Mesendoderm (in vitro differentiated cells): ENCODE results near the gene GGCT.

Experiments used
- DNase-seq: peaks from one replicate; pipeline ENCODE4 v3.0.0; 2013
- H2AK5ac ChIP-seq: 2 replicates; pipeline ENCODE4 v1.6.1; 2013; ENCODE audit warnings: low read length, inconsistent platforms
- H2BK120ac ChIP-seq: 2 replicates; pipeline ENCODE4 v1.6.1; 2013; ENCODE audit warnings: low read depth, mild to moderate bottlenecking, low read length, moderate library complexity, mixed read lengths
- H2BK15ac ChIP-seq: replicated peaks from 2 replicates; pipeline ENCODE4 v1.6.1; 2013; ENCODE audit warnings: low read depth, mild to moderate bottlenecking, moderate library complexity
- H2BK5ac ChIP-seq: 2 replicates; pipeline ENCODE4 v1.6.1; 2013; ENCODE audit warnings: low read length, inconsistent platforms
- H3K18ac ChIP-seq: 2 replicates; pipeline ENCODE4 v1.6.1; 2013; ENCODE audit warnings: mild to moderate bottlenecking, low read length, mixed read lengths
- H3K23ac ChIP-seq: one replicate; pipeline ENCODE4 v1.6.1; 2013; ENCODE audit warnings: low read length
- H3K27ac ChIP-seq: 2 replicates; pipeline ENCODE4 v1.5.1; 2013; ENCODE audit warnings: low read depth, mild to moderate bottlenecking, inconsistent platforms, low read length, moderate library complexity
- H3K27me3 ChIP-seq: 2 replicates; pipeline ENCODE4 v1.6.1; 2013; ENCODE audit warnings: low read length, control low read depth, mild to moderate bottlenecking, inconsistent platforms; ENCODE audit not compliant: insufficient read depth, poor library complexity
- H3K36me3 ChIP-seq: 2 replicates; pipeline ENCODE4 v1.6.1; 2013; ENCODE audit warnings: low read length, inconsistent platforms; ENCODE audit not compliant: control insufficient read depth, insufficient read depth
- H3K4ac ChIP-seq: one replicate; pipeline ENCODE4 v1.6.1; 2013; ENCODE audit warnings: low read depth, mild to moderate bottlenecking, low read length, moderate library complexity
- H3K4me1 ChIP-seq: 2 replicates; pipeline ENCODE4 v1.6.1; 2013; ENCODE audit warnings: low read depth, low read length, inconsistent platforms; ENCODE audit not compliant: control insufficient read depth
- H3K4me2 ChIP-seq: 2 replicates; pipeline ENCODE4 v1.6.1; 2013; ENCODE audit warnings: low read length
- H3K4me3 ChIP-seq: 2 replicates; pipeline ENCODE4 v1.5.1; 2013; ENCODE audit warnings: mild to moderate bottlenecking, low read length
- H3K56ac ChIP-seq: one replicate; pipeline ENCODE4 v1.6.1; 2013; ENCODE audit warnings: low read length
- H3K79me1 ChIP-seq: 2 replicates; pipeline ENCODE4 v1.6.1; 2013; ENCODE audit warnings: low read length, inconsistent platforms
- H3K79me2 ChIP-seq: 2 replicates; pipeline ENCODE4 v1.6.1; 2013; ENCODE audit warnings: mild to moderate bottlenecking, low read length; ENCODE audit not compliant: control insufficient read depth, insufficient read depth
- H3K9ac ChIP-seq: 2 replicates; pipeline ENCODE4 v1.6.1; 2013; ENCODE audit warnings: low read length, inconsistent platforms
- H4K5ac ChIP-seq: one replicate; pipeline ENCODE4 v1.6.1; 2013; ENCODE audit warnings: low read length
- H4K8ac ChIP-seq: one replicate; pipeline ENCODE4 v1.6.1; 2013; ENCODE audit warnings: low read depth, mild to moderate bottlenecking, control low read depth, low read length, moderate library complexity
- WGBS: extraction: QIAGEN DNeasy Blood & Tissue Kit; methylation state at CpG from one replicate; pipeline ENCODE4 v1.1.7; 2013; ENCODE audit warnings: low lambda C conversion rate, missing lambda C conversion rate; ENCODE audit not compliant: insufficient coverage; ENCODE audit errors: extremely low coverage; 5-methylcytosine and 5-hydroxymethylcytosine counted together

GGCT gene

DNA sequence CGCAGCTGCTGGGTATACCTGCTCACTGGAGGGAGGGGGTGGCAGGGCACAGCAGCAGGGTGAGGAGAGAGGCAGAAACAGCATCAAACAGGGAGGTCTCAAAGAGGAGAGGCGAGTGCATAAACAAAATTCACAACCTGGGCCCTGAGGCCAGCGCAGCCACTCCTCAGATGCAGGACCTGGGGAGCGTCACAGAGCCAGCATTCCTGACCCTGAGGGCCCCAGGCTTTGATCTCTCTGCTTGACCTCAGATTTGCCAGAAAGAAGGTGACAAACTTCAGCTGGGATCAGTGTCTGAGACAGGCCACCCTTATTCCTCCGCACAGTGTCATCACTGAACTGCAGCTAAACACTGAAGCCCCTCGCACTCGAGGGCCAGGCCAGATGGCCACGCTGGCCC is 51.6 kb downstream of the GGCT start:
- H3K4me1 ChIP-seq: no peaks in the 10 kb centered on the region
- H4K5ac ChIP-seq: no peak overlapping the region
- no peak overlapping the region for H3K23ac ChIP-seq
- no CpG with 5 or more reads among the region's 8 CpGs for WGBS
- no peak overlapping the region for H2AK5ac ChIP-seq
- no peak overlapping the region for H2BK15ac ChIP-seq
- H3K36me3 ChIP-seq: no peaks in the 10 kb centered on the region
- H3K27me3 ChIP-seq: no peaks in the 10 kb centered on the region
- H3K79me2 ChIP-seq: no peaks in the 10 kb centered on the region
- H3K4me3 ChIP-seq: no peak overlapping the region
- no peak overlapping the region for H2BK5ac ChIP-seq
- H3K56ac ChIP-seq: peak overlapping the region; percentile 2
- no peaks in the 10 kb centered on the region for H3K79me1 ChIP-seq
- DNase-seq: no peak
- H3K4me2 ChIP-seq: no peak overlapping the region
- no peak overlapping the region for H3K9ac ChIP-seq
- H3K27ac ChIP-seq: no peak overlapping the region
- H2BK120ac ChIP-seq: no peak overlapping the region
- no peak overlapping the region for H3K18ac ChIP-seq
- no peak overlapping the region for H4K8ac ChIP-seq
- H3K4ac ChIP-seq: no peak overlapping the region

DNA sequence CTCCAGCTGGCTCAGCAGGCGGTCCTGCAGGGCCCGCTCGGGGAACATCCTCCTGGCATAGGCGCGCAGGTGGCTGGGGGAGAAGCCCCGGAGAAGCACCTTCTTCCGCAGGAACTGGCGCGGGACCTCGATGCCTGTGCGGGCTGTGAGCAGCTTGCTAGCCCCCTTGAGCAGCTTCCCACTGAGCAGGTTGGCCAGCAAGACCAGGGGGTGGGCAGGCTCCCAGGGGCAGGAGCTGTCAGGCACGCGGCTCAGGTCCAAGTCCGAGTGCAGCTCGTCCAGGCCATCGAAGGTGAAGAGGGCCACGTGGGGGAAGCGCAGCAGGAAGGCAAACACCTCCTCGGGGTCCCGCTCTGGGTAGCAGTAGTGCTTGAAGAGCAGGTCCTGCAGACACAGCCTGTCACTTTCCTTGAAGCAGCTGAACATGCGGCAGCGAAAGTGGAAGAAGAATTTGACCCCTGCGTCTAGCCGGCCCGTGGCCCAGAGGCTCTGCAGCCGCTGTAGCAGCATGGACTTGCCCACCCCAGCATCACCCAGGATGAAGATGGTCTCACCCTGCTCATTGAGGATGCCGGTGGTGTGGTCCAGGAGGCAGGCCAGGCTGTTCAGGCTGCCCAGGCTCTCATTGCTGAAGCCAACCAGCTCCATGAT is 52.2 kb downstream of the GGCT start:
- H3K56ac ChIP-seq: no peak overlapping the region
- no peak overlapping the region for H3K4me2 ChIP-seq
- H4K5ac ChIP-seq: no peak overlapping the region
- no peaks in the 10 kb centered on the region for H3K27me3 ChIP-seq
- no peak overlapping the region for H3K4ac ChIP-seq
- DNase-seq: no peak
- no peaks in the 10 kb centered on the region for H3K36me3 ChIP-seq
- whole genome bisulfite sequencing: no CpG with 5 or more reads among the region's 27 CpGs
- H3K79me2 ChIP-seq: no peaks in the 10 kb centered on the region
- no peak overlapping the region for H3K9ac ChIP-seq
- H3K18ac ChIP-seq: no peak overlapping the region
- no peak overlapping the region for H4K8ac ChIP-seq
- no peak overlapping the region for H3K4me3 ChIP-seq
- no peak overlapping the region for H2BK5ac ChIP-seq
- H2BK15ac ChIP-seq: no peak overlapping the region
- no peak overlapping the region for H3K27ac ChIP-seq
- H2BK120ac ChIP-seq: no peak overlapping the region
- H2AK5ac ChIP-seq: no peak overlapping the region
- H3K79me1 ChIP-seq: no peaks in the 10 kb centered on the region
- H3K4me1 ChIP-seq: no peaks in the 10 kb centered on the region
- no peak overlapping the region for H3K23ac ChIP-seq

DNA sequence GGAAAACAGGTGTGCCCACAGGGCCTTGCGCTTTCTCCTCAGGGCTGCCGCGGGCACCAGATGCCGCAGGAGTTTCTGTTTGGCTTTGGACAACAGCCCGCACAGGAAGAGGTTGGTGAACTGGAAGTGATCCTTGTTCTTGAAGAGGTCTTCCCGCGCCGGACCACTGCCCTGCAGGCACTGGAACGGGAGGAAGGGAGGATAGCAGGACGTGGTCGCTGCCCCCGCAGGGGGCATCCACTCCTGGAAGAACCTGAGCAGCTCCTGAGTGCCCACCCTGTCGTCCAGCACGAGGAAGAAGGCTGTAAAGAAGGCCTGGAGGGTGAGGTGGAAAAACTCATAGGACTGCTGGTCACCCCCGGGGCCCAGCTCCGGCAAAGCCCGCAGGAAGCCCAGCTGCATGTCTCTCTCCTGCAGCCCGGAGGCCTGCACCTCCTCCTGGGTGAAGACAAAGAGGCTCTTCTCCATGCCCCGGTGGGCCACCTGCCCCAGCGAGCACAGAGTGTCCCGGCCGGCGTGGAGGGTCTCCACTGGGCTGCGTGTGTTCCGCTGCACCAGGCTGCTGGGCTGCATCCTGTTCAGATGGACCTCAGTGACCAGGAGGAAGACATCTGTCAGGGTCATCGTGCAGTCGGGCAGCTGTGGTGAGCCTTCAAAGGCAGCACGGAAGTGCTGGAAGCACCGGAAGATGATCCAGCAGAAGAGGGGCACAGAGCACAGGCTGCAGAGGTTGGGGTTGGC is 52.9 kb downstream of the GGCT start:
- H2BK15ac ChIP-seq: no peak overlapping the region
- no peak overlapping the region for H3K9ac ChIP-seq
- H4K5ac ChIP-seq: no peak overlapping the region
- no peaks in the 10 kb centered on the region for H3K4me1 ChIP-seq
- no peak overlapping the region for H4K8ac ChIP-seq
- H2BK5ac ChIP-seq: no peak overlapping the region
- H3K18ac ChIP-seq: no peak overlapping the region
- no CpG with 5 or more reads among the region's 29 CpGs for WGBS
- H3K27ac ChIP-seq: no peak overlapping the region
- no peaks in the 10 kb centered on the region for H3K79me2 ChIP-seq
- H2BK120ac ChIP-seq: no peak overlapping the region
- no peak overlapping the region for H3K4me2 ChIP-seq
- DNase-seq: no peak
- H3K56ac ChIP-seq: no peak overlapping the region
- no peaks in the 10 kb centered on the region for H3K79me1 ChIP-seq
- no peaks in the 10 kb centered on the region for H3K27me3 ChIP-seq
- H3K4me3 ChIP-seq: no peak overlapping the region
- no peak overlapping the region for H3K4ac ChIP-seq
- no peaks in the 10 kb centered on the region for H3K36me3 ChIP-seq
- H2AK5ac ChIP-seq: no peak overlapping the region
- H3K23ac ChIP-seq: no peak overlapping the region

DNA sequence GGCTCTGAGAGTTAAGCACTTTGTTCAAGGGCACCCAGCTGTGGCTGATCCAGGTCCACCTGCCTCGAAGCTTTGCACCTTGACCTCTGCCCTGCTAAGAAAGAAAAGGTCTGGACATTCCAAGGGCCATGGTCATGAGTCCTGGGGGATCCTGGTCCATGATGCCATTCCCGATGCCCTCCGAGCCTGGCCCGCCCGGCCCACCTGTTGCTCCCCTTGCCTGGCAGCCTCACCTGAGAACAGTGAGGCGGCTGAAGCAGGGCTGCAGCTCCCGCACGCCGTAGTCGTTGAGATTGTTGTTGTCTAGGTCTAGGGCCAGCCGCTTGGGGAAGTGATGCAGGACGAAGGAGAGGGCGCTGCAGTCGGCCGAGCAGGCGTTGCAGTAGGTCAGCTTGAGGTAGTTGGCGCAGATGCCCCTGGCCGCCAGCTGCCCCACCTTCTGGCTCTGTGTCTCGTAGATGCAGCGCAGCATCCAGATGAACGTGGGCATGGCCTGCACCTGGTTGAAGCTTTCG is 53.6 kb downstream of the GGCT start:
- no peaks in the 10 kb centered on the region for H3K4me1 ChIP-seq
- no peak overlapping the region for H3K4ac ChIP-seq
- no peaks in the 10 kb centered on the region for H3K79me1 ChIP-seq
- H2BK15ac ChIP-seq: no peak overlapping the region
- no peak overlapping the region for H3K27ac ChIP-seq
- no peak overlapping the region for H3K4me3 ChIP-seq
- no peak overlapping the region for H4K5ac ChIP-seq
- no peak overlapping the region for H4K8ac ChIP-seq
- no peak overlapping the region for H3K9ac ChIP-seq
- H3K4me2 ChIP-seq: no peak overlapping the region
- no peaks in the 10 kb centered on the region for H3K79me2 ChIP-seq
- no peaks in the 10 kb centered on the region for H3K36me3 ChIP-seq
- H3K18ac ChIP-seq: no peak overlapping the region
- no peak overlapping the region for H3K56ac ChIP-seq
- no peak overlapping the region for H2BK120ac ChIP-seq
- DNase-seq: no peak
- H3K27me3 ChIP-seq: no peaks in the 10 kb centered on the region
- no peak overlapping the region for H3K23ac ChIP-seq
- no CpG with 5 or more reads among the region's 22 CpGs for WGBS
- no peak overlapping the region for H2BK5ac ChIP-seq
- no peak overlapping the region for H2AK5ac ChIP-seq

DNA sequence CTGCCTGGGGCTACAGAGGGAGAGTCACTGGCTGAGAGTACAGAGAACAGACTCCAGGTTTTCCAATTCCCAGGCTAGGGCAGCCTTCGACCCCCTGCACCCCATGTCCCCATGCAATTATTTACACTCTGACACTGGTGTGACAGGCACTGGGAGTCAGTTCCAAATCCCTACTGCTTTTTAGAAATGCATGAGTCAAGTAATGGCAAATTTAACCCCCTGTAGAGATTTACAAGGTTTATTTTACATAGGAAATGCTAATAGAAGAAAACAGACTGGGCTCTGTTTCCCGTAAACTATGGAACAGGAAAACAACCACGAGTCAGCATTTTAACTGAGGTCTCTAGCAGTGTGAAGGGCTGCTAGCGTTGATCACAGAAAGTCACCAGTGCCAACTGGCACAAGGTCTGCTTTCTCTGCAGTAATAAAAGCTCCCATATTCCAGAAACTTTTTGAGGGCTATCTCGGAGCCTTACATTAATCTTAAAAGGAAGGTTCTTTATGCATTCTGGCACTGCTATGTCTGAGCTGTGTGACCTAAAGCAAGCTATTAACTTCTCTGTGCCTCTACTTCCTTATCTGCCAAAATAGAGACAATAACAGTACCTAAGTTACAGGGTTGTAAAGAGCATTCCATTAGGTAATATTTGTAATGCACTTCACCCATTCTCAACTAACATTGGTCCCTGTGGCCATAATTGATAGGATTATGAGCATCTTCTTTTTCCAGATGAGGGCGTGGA is 54.2 kb downstream of the GGCT start:
- WGBS: no CpG with 5 or more reads among the region's 6 CpGs
- no peak overlapping the region for H2AK5ac ChIP-seq
- H2BK120ac ChIP-seq: no peak overlapping the region
- no peak overlapping the region for H4K8ac ChIP-seq
- no peak overlapping the region for H3K23ac ChIP-seq
- no peaks in the 10 kb centered on the region for H3K4me1 ChIP-seq
- no peak overlapping the region for H3K4me3 ChIP-seq
- no peak for DNase-seq
- no peak overlapping the region for H3K56ac ChIP-seq
- no peak overlapping the region for H2BK5ac ChIP-seq
- H2BK15ac ChIP-seq: no peak overlapping the region
- no peak overlapping the region for H3K4ac ChIP-seq
- no peak overlapping the region for H3K27ac ChIP-seq
- no peak overlapping the region for H3K4me2 ChIP-seq
- H3K9ac ChIP-seq: no peak overlapping the region
- H4K5ac ChIP-seq: no peak overlapping the region
- H3K79me2 ChIP-seq: no peaks in the 10 kb centered on the region
- no peaks in the 10 kb centered on the region for H3K36me3 ChIP-seq
- no peak overlapping the region for H3K18ac ChIP-seq
- no peaks in the 10 kb centered on the region for H3K27me3 ChIP-seq
- H3K79me1 ChIP-seq: no peaks in the 10 kb centered on the region
